HEK293 (cell line): ENCODE data around the gene LIN52.

Experiments used
- CTCF ChIA-PET: fragments of 350-600 bp; formaldehyde crosslinking; extraction: SDS; loops from one replicate; lab custom pipeline; 2021; ENCODE audit warnings: antibody characterized with exemption; lab: Yijun Ruan, JAX
- POLR2A ChIA-PET: fragments of 300-600 bp; formaldehyde crosslinking; extraction: SDS; loops from one replicate; lab custom pipeline; 2020; ENCODE audit warnings: antibody characterized with exemption, inconsistent platforms; lab: Yijun Ruan, JAX
- H3K27ac ChIP-seq: fragments of 200-500 bp; sonication (Bioruptor generic); 2 replicates; pipeline ENCODE4 v1.5.1; 2014; ENCODE audit warnings: low read depth, low read length, control low read depth, inconsistent platforms; ENCODE audit errors: extremely low read depth
- H3K36me3 ChIP-seq, 2 experiments: fragments of 200-500 bp in 1 of 2; sonication (Bioruptor generic) in 1 of 2; 1 replicate in 1 of 2; 2 replicates in 1 of 2; pipeline ENCODE4 v1.5.1; 2014 to 2017; ENCODE audit warnings: inconsistent platforms in 2 of 2, low read length in 2 of 2; ENCODE audit not compliant: control insufficient read depth in 2 of 2, insufficient read depth in 1 of 2
- H3K4me1 ChIP-seq: fragments of 200-500 bp; sonication (Bioruptor generic); 2 replicates; pipeline ENCODE4 v1.5.1; 2014; ENCODE audit warnings: mild to moderate bottlenecking, low read length, inconsistent platforms; ENCODE audit not compliant: control insufficient read depth, insufficient read depth
- H3K4me3 ChIP-seq: 2 replicates; pipeline ENCODE4 v1.5.1; 2011; ENCODE audit warnings: low read depth, mild to moderate bottlenecking, control low read depth, low read length, moderate library complexity
- H3K9me3 ChIP-seq: fragments of 200-500 bp; sonication (Bioruptor generic); 2 replicates; pipeline ENCODE4 v1.5.1; 2014; ENCODE audit warnings: low read depth, low read length, inconsistent platforms; ENCODE audit not compliant: control insufficient read depth, insufficient read depth
- KLF1 ChIP-seq: fragments of 450-650 bp; formaldehyde crosslinking; IDR thresholded peaks from 2 replicates; pipeline ENCODE4 v1.5.1; 2016; ENCODE audit warnings: missing biosample characterization, missing genetic modification characterization
- KLF16 ChIP-seq: fragments of 450-650 bp; formaldehyde crosslinking; IDR thresholded peaks from 2 replicates; pipeline ENCODE4 v1.5.1; 2017; ENCODE audit warnings: missing biosample characterization, missing genetic modification characterization
- OSR2 ChIP-seq: fragments of 450-650 bp; formaldehyde crosslinking; IDR thresholded peaks from 2 replicates; pipeline ENCODE4 v1.5.1; 2016; ENCODE audit warnings: missing biosample characterization, missing genetic modification characterization
- OVOL3 ChIP-seq: fragments of 450-650 bp; formaldehyde crosslinking; IDR thresholded peaks from 2 replicates; pipeline ENCODE4 v1.5.1; 2016; ENCODE audit warnings: missing biosample characterization, missing genetic modification characterization
- PRDM10 ChIP-seq: fragments of 450-650 bp; formaldehyde crosslinking; IDR thresholded peaks from 2 replicates; pipeline ENCODE4 v1.5.1; 2016; ENCODE audit warnings: missing biosample characterization, missing genetic modification characterization
- PRDM6 ChIP-seq: fragments of 450-650 bp; formaldehyde crosslinking; IDR thresholded peaks from 2 replicates; pipeline ENCODE4 v1.5.1; 2017; ENCODE audit warnings: missing biosample characterization, missing genetic modification characterization
- REST ChIP-seq: fragments of 450-650 bp; formaldehyde crosslinking; IDR thresholded peaks from 2 replicates; pipeline ENCODE4 v1.5.1; 2016; ENCODE audit warnings: missing biosample characterization, missing genetic modification characterization
- SP7 ChIP-seq: fragments of 450-650 bp; formaldehyde crosslinking; IDR thresholded peaks from 2 replicates; pipeline ENCODE4 v1.5.1; 2016; ENCODE audit warnings: missing biosample characterization, missing genetic modification characterization
- WT1 ChIP-seq: fragments of 450-650 bp; formaldehyde crosslinking; IDR thresholded peaks from 2 replicates; pipeline ENCODE4 v1.5.1; 2016; ENCODE audit warnings: missing biosample characterization, missing genetic modification characterization
- ZNF169 ChIP-seq: fragments of 450-650 bp; formaldehyde crosslinking; IDR thresholded peaks from 2 replicates; pipeline ENCODE4 v1.5.1; 2016; ENCODE audit warnings: missing biosample characterization, missing genetic modification characterization
- ZNF266 ChIP-seq: fragments of 450-650 bp; formaldehyde crosslinking; IDR thresholded peaks from 2 replicates; pipeline ENCODE4 v1.5.1; 2016; ENCODE audit warnings: missing biosample characterization, missing genetic modification characterization, low read depth
- ZNF341 ChIP-seq: fragments of 450-650 bp; formaldehyde crosslinking; IDR thresholded peaks from 2 replicates; pipeline ENCODE4; 2016; ENCODE audit warnings: low read depth, missing biosample characterization, missing genetic modification characterization
- ZNF670 ChIP-seq: fragments of 450-650 bp; formaldehyde crosslinking; IDR thresholded peaks from 2 replicates; pipeline ENCODE4 v1.5.1; 2016; ENCODE audit warnings: missing biosample characterization, missing genetic modification characterization, low read depth
- ZNF776 ChIP-seq: fragments of 450-650 bp; formaldehyde crosslinking; IDR thresholded peaks from 2 replicates; pipeline ENCODE4 v1.5.0; 2017; ENCODE audit warnings: missing biosample characterization, missing genetic modification characterization, borderline replicate concordance
- ZNF792 ChIP-seq: fragments of 450-650 bp; formaldehyde crosslinking; IDR thresholded peaks from 2 replicates; pipeline ENCODE4 v1.5.1; 2016; ENCODE audit warnings: missing biosample characterization, missing genetic modification characterization
- ZNF843 ChIP-seq: fragments of 450-650 bp; formaldehyde crosslinking; IDR thresholded peaks from 2 replicates; pipeline ENCODE4 v1.5.1; 2016; ENCODE audit warnings: missing biosample characterization, missing genetic modification characterization

LIN52 gene

GRCh38 chr14:74140374-74140850 is 55.7 kb downstream of the LIN52 start (continued):
- TF ChIP-seq ZNF266 (tag by site-specific recombination): no peak
- TF ChIP-seq ZNF169 (tag by site-specific recombination): no peak
- TF ChIP-seq KLF16: peak; percentile 86
- TF ChIP-seq ZNF670 (tag by site-specific recombination): no peak
- peak; percentile 99 for TF ChIP-seq ZNF843 (tag by site-specific recombination)
- TF ChIP-seq ZNF776 (tag by site-specific recombination): no peak
- TF ChIP-seq OVOL3 (tag by site-specific recombination): peak; percentile 96
- TF ChIP-seq ZNF341 (tag by site-specific recombination): 0 out of 2 replicates have a peak, but pooled peaks have one; percentile 49
- TF ChIP-seq, all 188 proteins: peak for 92

GRCh38 chr14:74141703-74142102 is 56.9 kb downstream of the LIN52 start:
- no peaks in the 10 kb centered on the region for H3K9me3 ChIP-seq
- H3K27ac ChIP-seq: no peak overlapping the region

More at GRCh38 chr14:74141703-74142102, 56.9 kb downstream of the LIN52 start:
- CTCF ChIA-PET: interaction anchor here (3.6 kb wide), 1 partner anchor 110 kb away, joined by 13 read pairs; no protein-coding TSS in a partner anchor
- Histone ChIP-seq H3K36me3 (no peaks in the 10 kb centered on the region), H3K4me3 (no peak overlapping the region), H3K4me1 (peaks cover 43% of the 10 kb centered on the region)
- POLR2A ChIA-PET: no interaction called here
- TF ChIP-seq PRDM10: 0 out of 2 replicates have a peak, but pooled peaks have one; percentile 19
- 0 out of 2 replicates have a peak, but pooled peaks have one; percentile 22 for TF ChIP-seq WT1
- TF ChIP-seq KLF1 (tag by site-specific recombination): 0 out of 2 replicates have a peak, but pooled peaks have one; percentile 14
- no peak for TF ChIP-seq REST (tag by site-specific recombination)
- peak; percentile 71 for TF ChIP-seq PRDM6 (tag by site-specific recombination)
- peak; percentile 87 for TF ChIP-seq OSR2 (tag by site-specific recombination)
- TF ChIP-seq SP7 (tag by site-specific recombination): 0 out of 2 replicates have a peak, but pooled peaks have one; percentile 20
- no peak for TF ChIP-seq ZNF792
